Uterus (tissue), 2 donors: Measurements from ENCODE around the gene FGD2.

ENCODE experiments used
- CTCF ChIP-seq, 4 experiments: fragments of 200-600 bp in 2 of 4; fragments of 450-650 bp in 2 of 4; sonication (generic) in 2 of 4; IDR thresholded peaks; one replicate each; pipeline ENCODE4 v1.5.1; 2016 to 2019; ENCODE audit warnings: antibody characterized with exemption in 4 of 4, mild to moderate bottlenecking in 2 of 4, moderate library complexity in 1 of 4
- POLR2A ChIP-seq, 2 donors: fragments of 450-650 bp; IDR thresholded peaks; one replicate each; pipeline ENCODE4 v1.6.1; 2016; ENCODE audit warnings: antibody characterized with exemption in 2 of 2, mild to moderate bottlenecking in 1 of 2, moderate library complexity in 1 of 2

GRCh38 chr6:37004044-37004980, 1.1 kb upstream of the FGD2 start:
- TF ChIP-seq CTCF (IDR thresholded peaks at IDR 0.05) (no peak), POLR2A (IDR thresholded peaks at IDR 0.05) (no peak)
